ENCODE results near the gene MCEMP1. TPM values are rescaled to one million over a fixed set of nuclear protein-coding genes. Genes with fewer than 3 reads are reported as not detected.

The MCEMP1 gene
- polyA plus RNA-seq, 1 donor from 2014 or later, result not detected

GRCh38 chr19:7635670-7636069, 41.2 kb upstream of the MCEMP1 start:
- H2AFZ ChIP-seq (ENCODE audit: low read depth, low read length), result no peak overlapping the region
- H3K27me3 ChIP-seq (ENCODE audit: insufficient read depth, low read depth, low read length), result peaks cover 20% of the 10 kb centered on the region
- H3K79me2 ChIP-seq (replicated peaks; ENCODE audit: insufficient read depth, low read length), result peaks cover 3% of the 10 kb centered on the region
- TF ChIP-seq TAF1 (IDR thresholded peaks at IDR 0.05; ENCODE audit: low read depth), result no peak
- no peak for TF ChIP-seq REST (IDR thresholded peaks at IDR 0.05; ENCODE audit: borderline replicate concordance)
- no peak for TF ChIP-seq SMC3 (conservative IDR thresholded peaks at IDR 0.05; ENCODE audit: poor library complexity)
- TF ChIP-seq CTCF (IDR thresholded peaks at IDR 0.05; ENCODE audit: poor library complexity, severe bottlenecking), result no peak
- no peak for TF ChIP-seq RAD21 (conservative IDR thresholded peaks at IDR 0.05)
- TF ChIP-seq MXI1 (conservative IDR thresholded peaks at IDR 0.05; ENCODE audit: poor library complexity, severe bottlenecking), result no peak
- no peak for TF ChIP-seq EP300 (conservative IDR thresholded peaks at IDR 0.05; ENCODE audit: poor library complexity, severe bottlenecking)
- TF ChIP-seq POLR2AphosphoS5 (IDR thresholded peaks at IDR 0.05), result no peak
- no peak for TF ChIP-seq EZH2 (IDR thresholded peaks at IDR 0.05; ENCODE audit: borderline replicate concordance, insufficient read depth, low read length, poor library complexity, severe bottlenecking)
- H3K4me3 ChIP-seq (ENCODE audit: low read length), result no peak overlapping the region
- no peaks in the 10 kb centered on the region for H3F3A ChIP-seq (ENCODE audit: insufficient read depth, low read length, poor library complexity, severe bottlenecking)
- no peak overlapping the region for H3K9ac ChIP-seq (ENCODE audit: low read length)
- H3K4me2 ChIP-seq (ENCODE audit: low read length), result no peak overlapping the region
- no peaks in the 10 kb centered on the region for H3K36me3 ChIP-seq (ENCODE audit: insufficient read depth, low read length)
- H4K20me1 ChIP-seq (ENCODE audit: insufficient read depth), result no peaks in the 10 kb centered on the region
- no peaks in the 10 kb centered on the region for H3K9me3 ChIP-seq (ENCODE audit: low read length)
- no peak overlapping the region for H3K27ac ChIP-seq (ENCODE audit: low read length)
- no peaks in the 10 kb centered on the region for H3K9me2 ChIP-seq (ENCODE audit: insufficient read depth, low read length)

- Histone ChIP-seq H3K9me3 (ENCODE audit: low read length) (no peaks in the 10 kb centered on the region), H3K4me2 (ENCODE audit: low read length) (no peak overlapping the region), H2AFZ (ENCODE audit: low read depth, low read length) (no peak overlapping the region), H3K9me2 (ENCODE audit: insufficient read depth, low read length) (no peaks in the 10 kb centered on the region), H3K36me3 (ENCODE audit: insufficient read depth, low read length) (no peaks in the 10 kb centered on the region), H4K20me1 (ENCODE audit: insufficient read depth) (no peaks in the 10 kb centered on the region), H3K27ac (ENCODE audit: low read length) (no peak overlapping the region), H3K9ac (ENCODE audit: low read length) (no peak overlapping the region), H3K27me3 (ENCODE audit: insufficient read depth, low read depth, low read length) (peaks cover 20% of the 10 kb centered on the region), H3K79me2 (replicated peaks; ENCODE audit: insufficient read depth, low read length) (no peaks in the 10 kb centered on the region), H3K4me3 (ENCODE audit: low read length) (no peak overlapping the region), H3F3A (ENCODE audit: insufficient read depth, low read length, poor library complexity, severe bottlenecking) (no peaks in the 10 kb centered on the region)
- TF ChIP-seq TAF1 (IDR thresholded peaks at IDR 0.05; ENCODE audit: low read depth), result no peak
- TF ChIP-seq EP300 (conservative IDR thresholded peaks at IDR 0.05; ENCODE audit: poor library complexity, severe bottlenecking), result no peak
- TF ChIP-seq CTCF (IDR thresholded peaks at IDR 0.05; ENCODE audit: poor library complexity, severe bottlenecking), result no peak
- TF ChIP-seq EZH2 (IDR thresholded peaks at IDR 0.05; ENCODE audit: borderline replicate concordance, insufficient read depth, low read length, poor library complexity, severe bottlenecking), result no peak
- no peak for TF ChIP-seq MXI1 (conservative IDR thresholded peaks at IDR 0.05; ENCODE audit: poor library complexity, severe bottlenecking)
- no peak for TF ChIP-seq RAD21 (conservative IDR thresholded peaks at IDR 0.05)
- no peak for TF ChIP-seq SMC3 (conservative IDR thresholded peaks at IDR 0.05; ENCODE audit: poor library complexity)
- no peak for TF ChIP-seq POLR2AphosphoS5 (IDR thresholded peaks at IDR 0.05)
- no peak for TF ChIP-seq REST (IDR thresholded peaks at IDR 0.05; ENCODE audit: borderline replicate concordance)
Measured at GRCh38 chr19:7636317-7636690, 40.6 kb upstream of the MCEMP1 start.
